Osteocyte (in vitro differentiated cells): ENCODE measurements around the gene PYROXD2. TPM values are rescaled to one million over a fixed set of nuclear protein-coding genes. Genes with fewer than 3 reads are reported as not detected.

ENCODE experiments used
- DNase-seq: peaks from one replicate; pipeline ENCODE4 v3.0.0; 2021; ENCODE audit warnings: mixed read lengths; ENCODE audit not compliant: unreplicated experiment; ENCODE audit errors: extremely low spot score
- H3K27ac Mint-ChIP-seq: one replicate; pipeline ENCODE4 v1.8.0; 2021; ENCODE audit warnings: mild to moderate bottlenecking, mixed read lengths; ENCODE audit not compliant: unreplicated experiment
- H3K27me3 Mint-ChIP-seq: one replicate; pipeline ENCODE4 v1.8.0; 2021; ENCODE audit warnings: mixed read lengths; ENCODE audit not compliant: unreplicated experiment
- H3K36me3 Mint-ChIP-seq: one replicate; pipeline ENCODE4 v1.8.0; 2021; ENCODE audit warnings: mixed read lengths; ENCODE audit not compliant: unreplicated experiment
- H3K4me1 Mint-ChIP-seq: one replicate; pipeline ENCODE4 v1.8.0; 2021; ENCODE audit warnings: mixed read lengths; ENCODE audit not compliant: unreplicated experiment
- H3K4me3 Mint-ChIP-seq: one replicate; pipeline ENCODE4 v1.8.0; 2021; ENCODE audit warnings: mild to moderate bottlenecking, moderate library complexity, mixed read lengths; ENCODE audit not compliant: unreplicated experiment
- H3K9me3 Mint-ChIP-seq: one replicate; pipeline ENCODE4 v1.8.0; 2021; ENCODE audit warnings: mixed read lengths; ENCODE audit not compliant: unreplicated experiment
- CTCF ChIP-seq: fragments of 200-600 bp; sonication (generic); IDR thresholded peaks from 2 replicates; pipeline ENCODE4 v1.5.0; 2021; ENCODE audit warnings: antibody characterized with exemption, mild to moderate bottlenecking, moderate library complexity
- total RNA-seq: library from RNA; stranded (reverse); gene quantifications from 2 replicates; pipeline ENCODE4 v1.2.1, GENCODE V29; 2021

Gene PYROXD2
- total RNA-seq, 1 donor from 2014 or later: 4.6 TPM

DNA sequence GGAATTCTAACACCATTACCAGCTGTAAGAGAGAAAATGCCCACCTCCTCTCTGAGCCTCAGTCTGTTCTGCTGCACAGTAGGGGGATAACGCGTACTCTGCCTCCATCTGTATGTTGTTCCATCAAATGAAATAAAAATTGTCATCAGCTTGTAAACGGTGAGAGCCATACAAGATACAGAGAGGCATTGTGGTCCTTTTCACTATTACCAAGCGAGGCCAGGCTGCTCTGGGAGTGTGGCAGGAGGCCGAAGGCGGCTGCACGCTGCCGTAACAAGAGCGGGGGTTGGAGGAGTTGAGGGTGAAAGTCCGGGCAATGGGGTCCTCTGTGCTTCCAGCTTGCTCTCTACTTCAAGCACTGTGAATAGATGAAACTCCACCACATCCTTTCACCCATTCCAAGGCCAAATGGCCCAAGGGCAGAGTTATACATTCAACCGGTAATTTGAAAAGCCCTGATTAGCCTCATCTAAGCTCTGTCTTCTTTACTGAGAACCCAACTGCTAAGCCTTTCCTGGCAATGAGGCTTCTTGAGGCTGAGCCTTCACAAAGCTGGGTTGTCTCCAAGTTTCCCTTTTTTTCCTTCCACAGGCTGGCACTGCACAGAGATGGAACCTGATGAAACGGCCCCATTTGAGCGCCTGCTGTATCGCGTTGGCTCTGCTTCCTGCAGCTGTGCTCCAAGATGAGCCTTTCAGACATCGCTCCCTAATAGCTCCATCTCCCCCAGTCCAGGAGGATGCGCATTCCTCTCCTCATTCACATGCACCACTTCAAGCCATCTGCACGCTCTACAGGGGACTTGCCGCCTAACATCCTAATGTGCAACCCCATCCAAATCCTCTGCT, 47.2 kb downstream of the PYROXD2 start:
- H3K27ac Mint-ChIP-seq: no peak overlapping the region
- peaks cover 8% of the 10 kb centered on the region for H3K4me1 Mint-ChIP-seq
- no peak overlapping the region for H3K4me3 Mint-ChIP-seq
- no peak for TF ChIP-seq CTCF
- no peaks in the 10 kb centered on the region for H3K36me3 Mint-ChIP-seq
- peaks cover 5% of the 10 kb centered on the region for H3K27me3 Mint-ChIP-seq
- no peak for DNase-seq
- no peaks in the 10 kb centered on the region for H3K9me3 Mint-ChIP-seq

DNA sequence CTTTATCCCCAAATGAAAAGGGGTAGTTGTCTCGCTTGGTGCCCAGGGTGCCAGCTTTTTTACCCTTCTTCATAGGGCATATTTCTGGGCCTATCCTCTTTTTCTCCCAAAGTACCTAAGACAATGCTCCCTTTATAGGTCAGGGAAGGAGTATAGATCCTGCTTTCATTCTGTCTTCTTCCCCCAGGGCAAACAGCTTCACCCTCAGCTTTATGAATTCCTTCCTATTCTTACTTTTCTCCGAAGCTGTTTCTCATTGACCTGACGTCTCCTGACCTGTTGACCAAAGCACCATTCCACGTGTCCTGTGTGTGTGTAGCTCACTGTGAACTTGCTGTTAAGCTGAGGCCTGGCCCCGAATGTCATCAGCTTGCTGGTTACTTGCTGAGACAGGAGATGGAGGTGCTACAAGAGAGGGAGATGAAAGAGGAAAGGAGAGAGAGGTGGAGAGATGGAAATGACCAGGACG, 48.9 kb downstream of the PYROXD2 start:
- H3K4me3 Mint-ChIP-seq: no peak overlapping the region
- no peak for TF ChIP-seq CTCF
- no peaks in the 10 kb centered on the region for H3K9me3 Mint-ChIP-seq
- no peak for DNase-seq
- peaks cover 10% of the 10 kb centered on the region for H3K4me1 Mint-ChIP-seq
- H3K27ac Mint-ChIP-seq: no peak overlapping the region
- peaks cover 5% of the 10 kb centered on the region for H3K27me3 Mint-ChIP-seq
- no peaks in the 10 kb centered on the region for H3K36me3 Mint-ChIP-seq

DNA sequence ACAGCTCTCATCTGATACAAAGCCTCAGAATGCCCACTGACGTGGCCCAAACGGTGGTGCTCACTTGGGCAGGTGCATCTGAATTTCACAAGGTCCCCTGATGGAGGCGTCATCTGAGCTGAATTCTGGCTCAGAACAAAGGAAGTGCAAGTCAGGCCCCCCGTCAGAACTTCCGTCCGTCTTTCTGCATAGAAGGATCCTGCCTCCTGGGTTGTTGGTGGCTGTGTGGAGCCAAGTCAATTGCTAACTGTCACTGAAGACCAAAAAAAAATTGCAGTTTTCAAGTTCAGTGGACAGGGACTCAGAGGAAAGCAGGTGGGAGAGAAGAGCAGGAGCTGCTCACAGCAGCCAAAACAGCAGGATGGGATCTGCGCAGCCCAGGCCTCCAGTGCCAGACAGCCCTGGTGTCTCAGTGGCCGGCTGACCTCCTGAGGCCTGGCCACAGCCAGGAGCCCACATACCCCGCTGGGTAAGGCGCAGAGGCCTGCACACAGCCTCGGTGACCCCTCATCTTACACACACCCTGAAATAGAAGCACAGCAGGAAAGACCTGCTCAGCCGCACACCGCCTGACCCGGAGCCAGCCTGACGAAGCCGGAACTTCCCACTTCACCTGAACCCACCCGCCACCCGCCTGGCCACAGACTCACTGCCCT, 49.4 kb downstream of the PYROXD2 start:
- peaks cover 12% of the 10 kb centered on the region for H3K4me1 Mint-ChIP-seq
- peaks cover 5% of the 10 kb centered on the region for H3K27me3 Mint-ChIP-seq
- no peak overlapping the region for H3K4me3 Mint-ChIP-seq
- DNase-seq: no peak
- no peak overlapping the region for H3K27ac Mint-ChIP-seq
- H3K36me3 Mint-ChIP-seq: no peaks in the 10 kb centered on the region
- H3K9me3 Mint-ChIP-seq: no peaks in the 10 kb centered on the region
- TF ChIP-seq CTCF: no peak

GRCh38 chr10:98364432-98365102, 50.4 kb downstream of the PYROXD2 start:
- Mint-ChIP-seq H3K36me3 (no peaks in the 10 kb centered on the region), H3K4me3 (no peak overlapping the region), H3K27ac (no peak overlapping the region), H3K27me3 (peaks cover 6% of the 10 kb centered on the region), H3K4me1 (peaks cover 10% of the 10 kb centered on the region), H3K9me3 (no peaks in the 10 kb centered on the region)
- no peak for DNase-seq
- no peak for TF ChIP-seq CTCF

- Mint-ChIP-seq H3K4me3 (no peak overlapping the region), H3K27ac (no peak overlapping the region), H3K4me1 (peaks cover 8% of the 10 kb centered on the region), H3K9me3 (no peaks in the 10 kb centered on the region), H3K27me3 (peaks cover 10% of the 10 kb centered on the region), H3K36me3 (no peaks in the 10 kb centered on the region)
- no peak for DNase-seq
- no peak for TF ChIP-seq CTCF
These were observed 51.8 kb downstream of the PYROXD2 start for GRCh38 chr10:98363220-98363619.
